HG03439 (cell line): ENCODE results near the gene RBMY1B.
"Not testable (repeated sequence)": the region's sequence is repeated elsewhere in the genome, so short reads cannot be mapped to it uniquely, and the experiment has no call there.

Source experiments
- ATAC-seq: cut with Tn5 transposase; IDR thresholded peaks from one replicate; pipeline ENCODE4 v1.9.1; 2021; ENCODE audit warnings: mild to moderate bottlenecking, moderate library complexity; ENCODE audit not compliant: unreplicated experiment

RBMY1B gene

DNA sequence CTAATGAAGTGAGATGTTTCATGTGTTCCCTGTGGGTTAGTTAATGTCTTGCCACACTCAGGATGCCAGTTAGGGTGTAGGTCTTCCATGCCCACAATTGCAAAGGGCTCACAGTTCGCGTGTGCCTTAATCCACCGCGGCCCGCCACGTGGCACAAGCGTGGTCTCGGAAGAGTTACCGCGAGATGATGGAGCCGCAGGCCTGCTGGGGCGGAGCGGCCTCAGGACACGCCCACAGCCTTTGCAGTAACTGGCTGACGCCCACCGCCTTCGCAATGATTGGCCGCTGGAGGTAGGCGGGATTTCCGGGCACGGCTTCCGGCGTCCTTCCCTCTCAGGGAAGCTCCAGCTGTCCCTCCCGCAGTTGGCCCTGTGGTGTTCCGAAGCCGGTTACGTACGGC, at the start of gene RBMY1B:
TSS of gene RBMY1B (plus strand) at position 301 of the 400 bp plus-strand sequence. CDS start 2,013 bp downstream, outside the sequence.
- ATAC-seq: not testable (repeated sequence)

DNA sequence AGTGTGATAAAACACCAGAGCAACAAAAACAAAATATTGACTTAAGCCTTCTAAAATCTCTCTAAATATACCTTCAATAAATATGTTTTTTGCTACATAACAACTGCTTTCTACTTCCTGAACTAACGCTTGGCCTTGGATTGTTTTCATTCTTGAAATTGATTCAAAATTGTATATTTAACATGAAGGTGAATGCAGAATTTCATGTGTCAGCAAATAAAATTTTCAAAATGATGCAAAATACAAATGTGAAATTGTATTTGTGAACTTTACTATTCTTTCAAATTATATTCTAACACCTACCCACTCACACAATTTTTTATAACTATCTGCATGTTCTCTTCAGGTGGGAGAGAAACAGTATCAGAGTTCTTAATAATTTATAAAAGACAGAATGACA, 48.2 kb upstream of the RBMY1B start:
- ATAC-seq: not testable (repeated sequence)

DNA sequence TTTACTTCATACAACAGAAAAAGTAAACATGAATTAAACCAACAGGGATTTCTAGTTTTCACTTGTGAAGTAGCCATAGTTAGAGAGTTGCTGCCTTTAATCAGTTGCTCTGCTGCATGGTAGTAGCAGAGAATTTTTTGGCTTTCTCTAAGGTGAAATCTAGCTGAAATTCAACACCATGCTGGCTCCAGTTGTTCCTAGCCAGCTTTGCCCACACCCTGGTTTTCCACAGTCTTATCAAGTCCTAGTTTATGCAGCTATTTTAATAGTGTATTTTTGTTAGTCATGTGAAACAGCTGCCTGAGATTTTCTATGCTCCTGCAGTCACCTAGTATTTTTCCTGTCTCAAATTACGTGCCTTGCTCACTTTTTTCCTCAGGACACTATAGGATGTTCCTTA, 28.2 kb upstream of the RBMY1B start:
- ATAC-seq: no peak

DNA sequence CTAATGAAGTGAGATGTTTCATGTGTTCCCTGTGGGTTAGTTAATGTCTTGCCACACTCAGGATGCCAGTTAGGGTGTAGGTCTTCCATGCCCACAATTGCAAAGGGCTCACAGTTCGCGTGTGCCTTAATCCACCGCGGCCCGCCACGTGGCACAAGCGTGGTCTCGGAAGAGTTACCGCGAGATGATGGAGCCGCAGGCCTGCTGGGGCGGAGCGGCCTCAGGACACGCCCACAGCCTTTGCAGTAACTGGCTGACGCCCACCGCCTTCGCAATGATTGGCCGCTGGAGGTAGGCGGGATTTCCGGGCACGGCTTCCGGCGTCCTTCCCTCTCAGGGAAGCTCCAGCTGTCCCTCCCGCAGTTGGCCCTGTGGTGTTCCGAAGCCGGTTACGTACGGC, 23.4 kb downstream of the RBMY1B start, which contains the start of gene RBMY1A1:
TSS of gene RBMY1A1 (plus strand) at position 301 of the 400 bp plus-strand sequence. CDS start 2,013 bp downstream, outside the sequence.
- not testable (repeated sequence) for ATAC-seq

DNA sequence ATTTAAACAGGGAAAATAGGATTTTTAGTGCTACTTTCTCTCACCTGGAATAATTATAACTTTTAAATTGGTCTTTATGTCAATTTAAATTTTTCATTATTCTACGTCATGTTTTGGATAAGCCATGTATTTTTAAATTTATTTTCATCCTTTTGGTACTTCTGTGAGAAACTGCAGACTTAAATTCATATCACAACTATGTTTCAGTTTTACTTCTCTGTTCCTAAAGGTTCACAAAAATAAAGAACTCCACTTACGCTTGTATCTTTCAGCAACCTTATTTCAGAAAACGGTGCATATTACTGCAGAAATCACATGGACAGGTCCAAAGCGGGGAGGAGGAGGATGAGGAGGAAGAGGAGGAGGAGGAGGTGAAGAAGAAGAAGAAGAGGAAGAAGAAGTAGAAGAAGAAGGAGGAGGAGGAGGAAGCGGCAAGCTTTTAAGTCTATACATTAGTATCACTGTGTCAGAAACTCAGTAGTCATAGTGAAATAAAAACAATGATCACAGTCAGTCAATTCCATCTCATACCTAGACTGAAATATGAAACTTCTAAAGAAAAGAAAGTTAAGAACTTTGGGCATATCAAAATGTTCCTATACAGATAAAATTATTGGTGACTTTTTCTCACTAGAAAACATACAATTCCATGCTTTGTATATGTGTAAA, 48.3 kb downstream of the RBMY1B start:
- peak; percentile 87 for ATAC-seq
